ENCODE measurements around the gene CAMKMT.
"Not testable (repeated sequence)": the region's sequence is repeated elsewhere in the genome, so short reads cannot be mapped to it uniquely, and the experiment has no call there.

Gene CAMKMT

GRCh38 chr2:44550561-44550960 lies 188.8 kb downstream of the CAMKMT start:
- DNase-seq = no peak

GRCh38 chr2:44551497-44551896 lies 189.8 kb downstream of the CAMKMT start:
- DNase-seq = no peak

DNA sequence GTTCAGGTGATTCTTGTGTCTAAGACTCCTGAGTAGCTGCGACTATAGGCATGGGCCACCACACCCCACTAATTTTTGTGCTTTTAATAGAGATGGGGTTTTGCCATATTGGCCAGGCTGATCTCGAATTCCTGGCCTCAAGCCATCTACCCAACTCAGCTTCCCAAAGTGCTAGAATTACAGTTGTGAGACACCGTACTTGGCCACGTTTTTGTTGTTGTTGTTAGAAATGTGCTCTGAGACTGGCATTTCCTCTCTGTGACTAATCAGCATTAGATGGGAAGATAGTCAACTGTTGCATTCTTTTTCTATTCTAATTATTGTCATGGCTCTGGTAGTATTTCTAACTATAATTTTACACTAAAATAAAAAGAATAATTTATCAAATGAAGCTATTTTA lies 191.7 kb downstream of the CAMKMT start:
- no peak for DNase-seq

DNA sequence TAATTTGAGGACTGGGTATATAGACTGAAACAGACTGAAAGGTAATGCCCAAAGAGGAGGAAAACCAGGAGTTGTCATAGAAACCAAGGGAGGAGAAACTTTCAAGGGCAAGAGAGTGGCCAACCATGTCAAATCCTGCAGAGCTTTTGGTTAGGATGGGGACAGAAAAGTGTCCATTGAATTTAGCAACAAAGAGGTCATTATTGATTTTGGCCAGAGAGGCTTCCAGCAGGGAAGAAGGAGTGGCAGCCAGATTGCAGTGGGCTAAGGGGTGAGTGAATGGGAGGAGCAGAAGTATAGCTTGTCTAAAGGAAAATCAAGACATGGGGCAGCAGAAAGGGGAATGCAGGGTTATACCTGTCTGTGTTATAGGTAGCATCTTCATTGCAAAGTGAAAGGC lies 194.0 kb downstream of the CAMKMT start:
- no peak for DNase-seq

GRCh38 chr2:44559108-44559507 lies 197.4 kb downstream of the CAMKMT start:
- DNase-seq = no peak

DNA sequence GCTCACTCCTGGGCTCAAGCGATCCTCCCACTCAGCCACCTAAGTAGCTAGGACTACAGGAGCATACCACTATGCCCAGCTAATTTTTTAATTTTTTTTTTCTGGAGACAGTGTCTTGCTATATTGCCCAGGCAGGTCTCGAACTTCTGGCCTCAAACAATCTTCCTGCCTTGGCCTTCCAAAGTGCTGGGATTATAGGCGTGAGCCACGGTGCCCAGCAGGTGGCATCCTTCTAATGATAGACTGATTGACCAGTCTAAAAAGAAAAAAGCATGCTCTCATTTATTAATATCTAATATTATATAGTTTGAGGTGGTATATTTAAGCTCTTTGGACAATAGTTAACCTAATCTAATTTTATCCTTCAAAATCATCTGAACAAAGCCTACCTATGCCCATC lies 198.6 kb downstream of the CAMKMT start:
- no peak for DNase-seq

DNA sequence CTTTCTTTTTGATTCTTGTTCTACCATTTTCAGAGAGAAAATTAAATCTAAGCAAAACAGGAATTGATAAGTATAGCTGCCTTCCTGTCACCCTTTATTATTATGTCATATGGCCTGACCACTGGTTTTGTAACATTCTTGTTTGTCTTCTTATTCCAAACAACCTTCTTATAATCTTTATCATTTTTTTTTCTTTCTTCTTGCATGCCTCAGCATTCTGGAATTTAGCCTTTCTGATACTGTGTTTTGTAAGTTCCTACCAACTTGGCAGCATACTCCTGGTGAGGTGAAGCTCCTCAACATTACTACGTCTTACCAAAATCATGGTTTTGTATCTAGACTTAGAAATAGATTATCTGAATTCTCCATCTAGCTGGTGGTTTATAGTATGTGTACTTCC lies 199.2 kb downstream of the CAMKMT start:
- DNase-seq = no peak

DNA sequence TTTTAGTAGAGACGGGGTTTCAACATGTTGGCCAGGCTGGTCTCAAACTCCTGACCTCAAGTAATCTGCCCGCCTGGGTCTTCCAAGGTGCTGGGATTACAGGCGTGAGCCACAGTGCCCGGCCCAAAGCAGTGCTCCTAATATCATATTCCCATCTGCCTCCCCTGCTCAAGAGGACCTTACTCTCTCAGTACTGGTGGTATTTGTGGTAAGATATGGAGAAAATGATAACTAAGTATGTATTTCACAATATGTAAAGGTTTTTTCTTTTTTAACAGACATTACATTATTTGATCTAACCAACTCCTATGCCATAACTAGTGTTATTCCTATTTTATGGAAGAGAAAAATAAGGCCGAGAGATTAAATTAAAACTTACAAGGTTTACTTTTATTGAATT lies 201.0 kb downstream of the CAMKMT start:
- no peak for DNase-seq

GRCh38 chr2:44564752-44565151 lies 203.0 kb downstream of the CAMKMT start:
- no peak for DNase-seq

GRCh38 chr2:44566059-44566458 lies 204.3 kb downstream of the CAMKMT start:
- no peak for DNase-seq

GRCh38 chr2:44569491-44569890 lies 207.7 kb downstream of the CAMKMT start:
- no peak for DNase-seq

- no peak for DNase-seq
Measured at GRCh38 chr2:44570271-44570670, 208.5 kb downstream of the CAMKMT start.

GRCh38 chr2:44570777-44571176 lies 209.0 kb downstream of the CAMKMT start:
- DNase-seq = no peak

DNA sequence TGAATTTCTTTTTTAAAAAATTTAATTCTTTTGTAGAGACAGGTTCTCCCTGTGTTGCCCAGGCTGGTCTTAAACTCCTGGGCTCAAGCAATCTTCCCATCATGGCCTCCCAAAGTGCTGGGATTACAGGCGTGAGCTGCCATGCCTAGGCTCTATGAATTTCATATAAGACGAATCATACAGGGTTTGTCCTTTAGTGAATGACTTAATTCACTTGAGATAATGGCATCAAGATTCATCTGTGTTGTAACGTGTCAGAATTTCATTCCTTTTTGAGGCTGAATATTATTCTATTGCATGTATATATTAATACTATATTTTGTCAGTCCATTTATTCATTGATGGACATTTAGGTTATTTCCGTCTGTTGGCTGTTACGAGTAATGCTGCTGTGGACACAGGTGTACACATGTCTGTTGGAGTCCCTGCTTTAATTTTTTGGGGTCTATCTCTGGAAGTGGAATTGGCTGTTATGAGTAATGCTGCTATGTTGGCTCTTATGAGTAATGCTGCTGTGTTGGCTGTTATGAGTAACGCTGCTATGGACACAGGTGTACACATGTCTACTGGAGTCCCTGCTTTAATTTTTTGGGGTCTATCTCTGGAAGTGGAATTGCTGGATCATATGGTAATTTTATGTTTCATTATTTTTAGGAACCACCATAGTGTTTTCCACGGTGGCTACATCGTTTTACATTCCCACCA lies 210.6 kb downstream of the CAMKMT start:
- DNase-seq = no peak

GRCh38 chr2:44573996-44574395 lies 212.2 kb downstream of the CAMKMT start:
- no peak for DNase-seq

DNA sequence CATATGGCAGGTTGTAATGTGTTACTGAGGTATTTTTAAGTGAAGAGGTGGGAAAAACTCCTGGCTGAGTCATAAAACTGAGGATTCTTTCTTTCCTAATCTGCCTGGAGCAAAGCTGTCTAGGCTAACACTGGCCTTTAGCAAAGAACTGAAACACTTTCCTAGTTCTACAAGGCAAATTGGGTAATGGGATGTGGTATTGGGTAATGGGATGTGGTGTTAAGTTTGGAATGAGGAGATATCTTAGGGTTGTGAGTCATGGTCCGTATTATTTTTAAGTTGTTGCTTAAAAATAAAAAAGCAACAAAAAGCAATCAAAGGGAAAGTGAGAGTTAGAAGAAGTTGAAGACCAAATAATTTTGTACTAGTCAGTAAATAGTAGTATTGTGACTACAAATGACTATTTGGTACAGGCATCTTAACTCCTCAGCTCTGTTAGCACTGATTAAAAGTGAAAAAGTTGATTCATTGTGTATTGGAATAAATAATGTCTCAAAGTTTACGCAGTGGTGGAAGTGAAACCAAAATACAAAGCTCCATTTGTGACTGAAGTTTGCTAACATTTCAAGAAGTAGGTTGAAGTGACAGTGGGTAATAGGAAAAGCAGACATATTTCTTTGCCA lies 216.8 kb downstream of the CAMKMT start:
- no peak for DNase-seq

DNA sequence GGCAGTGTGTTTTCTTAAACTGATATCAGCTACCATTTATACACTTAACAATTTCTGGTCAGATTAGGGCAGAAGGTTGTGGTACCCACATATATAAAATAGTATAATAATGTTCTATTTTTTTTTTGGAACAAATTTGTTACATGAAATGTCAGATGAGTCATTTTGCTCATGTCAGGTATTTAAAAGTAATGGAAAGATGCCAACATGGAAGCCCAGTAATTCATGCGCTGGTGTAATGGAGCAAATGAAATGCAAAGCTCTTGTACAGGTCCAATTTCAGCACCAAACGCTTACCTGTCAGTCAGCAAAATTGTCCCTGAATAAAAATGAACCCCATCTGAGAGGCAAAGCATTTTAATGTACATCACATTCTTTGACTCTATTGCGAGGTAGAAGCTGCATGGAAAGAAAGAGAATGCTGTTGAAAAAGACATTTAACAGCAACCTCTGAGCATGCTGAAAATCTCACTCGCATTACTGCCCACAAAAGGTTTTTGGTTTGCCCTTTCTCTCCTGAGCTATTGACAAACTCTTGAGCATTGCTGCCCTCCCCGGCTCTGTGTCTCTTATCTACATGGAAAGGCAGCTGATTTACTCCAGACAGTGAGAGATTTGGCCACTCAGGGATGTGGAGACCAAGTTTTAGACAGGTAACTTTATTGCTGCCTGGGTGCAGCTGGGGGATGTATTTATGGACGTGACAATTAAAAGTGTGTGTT lies 217.5 kb downstream of the CAMKMT start:
- no peak for DNase-seq

- DNase-seq = no peak
Measured at GRCh38 chr2:44579837-44580230, 218.1 kb downstream of the CAMKMT start.

GRCh38 chr2:44580875-44581515 lies 219.2 kb downstream of the CAMKMT start:
- no peak for DNase-seq

GRCh38 chr2:44582363-44583008 lies 220.7 kb downstream of the CAMKMT start:
- DNase-seq = no peak

DNA sequence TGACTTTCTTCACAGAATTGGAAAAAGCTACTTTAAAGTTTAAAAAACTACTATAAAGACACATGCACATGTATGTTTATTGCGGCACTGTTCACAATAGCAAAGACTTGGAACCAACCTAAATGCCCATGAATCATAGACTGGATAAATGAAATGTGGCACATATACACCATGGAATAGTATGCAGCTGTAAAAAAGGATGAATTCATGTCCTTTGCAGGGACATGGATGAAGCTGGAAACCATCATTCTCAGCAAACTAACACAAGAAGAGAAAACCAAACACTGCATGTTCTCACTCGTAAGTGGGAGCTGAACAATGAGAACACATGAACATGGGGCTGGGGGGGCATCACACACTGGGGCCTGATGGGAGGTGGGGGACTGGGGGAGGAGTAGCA lies 233.9 kb downstream of the CAMKMT start:
- DNase-seq = not testable (repeated sequence)

DNA sequence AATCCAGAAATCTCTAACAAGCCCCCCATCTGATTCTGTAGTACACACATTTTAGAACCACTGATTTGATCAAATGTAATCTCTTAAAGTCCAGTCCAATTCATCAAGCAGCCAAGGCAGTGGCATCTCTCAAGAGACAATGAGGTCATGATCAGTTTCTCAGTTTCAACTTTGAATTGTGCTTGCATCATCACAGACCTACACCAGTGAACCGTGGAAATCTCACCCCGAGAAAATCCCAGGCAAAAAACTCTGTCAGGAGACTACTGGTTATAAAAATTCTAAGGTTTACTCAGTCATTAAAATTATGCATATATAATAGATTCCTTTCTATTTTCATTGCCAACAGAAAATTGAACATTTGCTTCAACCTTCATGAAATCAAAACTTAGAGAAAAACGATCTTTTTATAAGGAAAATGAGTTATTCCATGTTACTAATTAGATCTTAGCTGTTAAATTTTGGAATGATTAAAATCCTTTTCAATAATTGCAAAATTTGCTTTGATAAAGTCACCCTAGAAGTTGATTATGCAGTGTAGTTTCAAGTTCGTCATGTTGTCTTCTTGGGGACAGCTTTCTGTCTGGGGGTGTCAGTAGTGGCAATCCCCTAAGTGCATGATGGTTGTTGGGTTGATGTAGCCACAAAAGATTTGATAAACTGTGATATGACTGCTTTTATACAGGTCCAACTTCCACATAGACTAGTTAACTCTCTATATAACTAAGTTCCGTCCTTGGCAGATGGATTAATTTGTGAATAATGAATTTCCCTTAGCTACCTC lies 235.0 kb downstream of the CAMKMT start:
- no peak for DNase-seq
